ENCODE measurements around the gene ZNRF1.

DNA sequence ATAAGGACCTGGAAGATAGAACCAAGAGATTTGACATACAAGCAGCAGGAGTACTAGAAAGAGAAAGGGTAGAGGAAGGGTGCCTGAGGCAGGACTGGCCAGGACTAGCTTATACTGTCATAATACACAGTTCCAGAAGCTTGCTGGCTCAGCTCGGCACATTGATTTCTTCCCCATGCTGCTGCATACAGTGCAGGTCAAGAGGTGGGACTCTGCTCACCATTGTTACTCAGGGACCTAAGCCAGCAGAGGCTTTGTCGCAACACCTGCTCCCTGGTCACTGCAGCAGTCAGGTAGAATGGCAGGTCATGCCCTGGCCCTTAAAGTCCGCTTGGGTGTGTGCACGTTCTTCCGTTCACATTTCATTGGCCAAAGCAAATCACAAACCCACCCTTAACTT is 85.0 kb downstream of the ZNRF1 start:
- TF ChIP-seq POLR2A (IDR thresholded peaks at IDR 0.05) (no peak), CTCF (IDR thresholded peaks at IDR 0.05) (no peak)
